Measurements from ENCODE around the gene TCN2.
"Not testable (repeated sequence)": the region's sequence is repeated elsewhere in the genome, so short reads cannot be mapped to it uniquely, and the experiment has no call there.

Gene TCN2

DNA sequence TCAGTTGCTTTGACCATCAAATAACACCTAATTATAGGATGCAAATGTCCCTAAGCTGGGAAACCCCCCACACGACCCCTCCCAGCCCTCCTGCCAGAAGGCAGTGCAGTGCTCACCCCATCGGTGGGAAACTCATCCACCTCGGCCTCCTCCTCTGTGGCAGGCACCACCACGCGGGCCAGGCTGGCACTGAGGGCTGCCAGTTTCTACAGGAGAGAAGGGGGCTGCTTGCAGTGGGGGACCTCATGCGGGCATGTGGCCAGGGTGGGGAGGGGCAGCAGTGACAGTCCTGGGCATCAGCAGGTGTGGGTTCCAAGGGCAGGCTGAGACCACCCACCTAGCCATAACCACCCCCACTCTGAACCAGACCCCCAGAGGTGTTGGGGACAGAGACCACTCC is 26.1 kb upstream of the TCN2 start:
- no peak for DNase-seq

- no peak for DNase-seq
Measured at GRCh38 chr22:30582051-30582450, 24.9 kb upstream of the TCN2 start.

DNA sequence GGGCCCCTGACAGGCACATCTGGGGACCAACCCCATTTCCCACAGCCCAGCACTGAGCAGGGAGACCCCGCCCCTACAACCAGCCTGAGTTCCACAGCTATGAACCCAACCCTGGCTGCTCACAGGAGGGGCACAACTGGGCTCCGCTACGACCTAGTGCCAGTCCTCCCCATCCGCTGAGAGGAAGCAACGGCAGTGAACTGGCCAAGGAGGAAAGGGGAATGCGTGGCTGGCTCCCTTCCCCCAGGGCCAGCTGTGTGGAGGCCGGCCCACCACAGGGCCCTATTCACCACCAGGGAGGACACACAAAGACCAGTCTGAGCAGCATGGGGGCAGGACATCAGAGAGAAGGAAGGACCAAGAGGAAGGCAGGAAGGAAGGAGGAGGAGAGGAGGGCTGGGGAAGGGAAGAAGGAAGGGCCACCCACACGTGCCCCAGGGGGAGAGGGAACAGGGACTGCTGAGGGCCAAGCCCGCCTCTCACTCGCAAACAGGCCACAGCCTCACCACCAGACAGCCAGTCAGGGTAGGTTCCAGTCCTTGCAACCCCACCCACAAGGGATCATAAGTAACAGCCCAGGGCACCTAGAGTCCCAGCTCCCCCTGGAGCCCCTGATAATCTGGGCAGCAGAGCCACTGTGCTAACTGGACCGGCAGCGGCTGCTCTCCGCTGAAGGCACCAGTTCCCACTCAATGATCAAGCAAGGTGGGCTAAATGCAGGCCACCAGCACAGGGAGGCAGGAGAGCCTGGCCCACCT is 24.0 kb upstream of the TCN2 start:
- no peak for DNase-seq

GRCh38 chr22:30584441-30584840 is 22.5 kb upstream of the TCN2 start:
- DNase-seq = no peak

GRCh38 chr22:30586414-30586813 is 20.6 kb upstream of the TCN2 start:
- no peak for DNase-seq

GRCh38 chr22:30591191-30591587 is 15.8 kb upstream of the TCN2 start:
- no peak for DNase-seq

GRCh38 chr22:30591588-30592359 is 15.2 kb upstream of the TCN2 start, which contains the start of gene PES1:
PES1 (minus strand) TSS chr22:30591910; CDS start chr22:30591833, 77 bp downstream.
- DNase-seq = peak; percentile 96

GRCh38 chr22:30592360-30592713 is 14.6 kb upstream of the TCN2 start:
- DNase-seq = not testable (repeated sequence)

DNA sequence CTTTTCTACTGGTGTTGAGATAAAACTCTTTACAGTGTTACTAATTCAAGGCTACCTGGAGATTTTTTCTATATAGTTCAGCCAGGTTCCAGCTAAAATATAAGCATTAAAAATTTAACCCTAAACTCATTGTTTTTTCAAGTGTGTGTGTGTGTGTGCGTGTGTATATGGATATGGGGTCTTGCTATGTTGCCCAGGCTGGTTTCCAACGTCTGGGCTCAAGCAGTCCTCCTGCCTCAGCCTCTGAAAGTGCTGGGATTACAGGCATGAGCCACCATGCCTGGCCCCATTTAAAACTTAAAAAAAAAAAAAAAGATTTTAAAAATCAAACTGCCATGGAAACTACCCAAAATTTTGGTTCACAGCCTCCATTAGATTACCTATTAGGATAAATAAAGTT is 10.8 kb upstream of the TCN2 start:
- no peak for DNase-seq

- DNase-seq = no peak
Measured at GRCh38 chr22:30596886-30597285, 10.1 kb upstream of the TCN2 start.

GRCh38 chr22:30598986-30599385 is 8.0 kb upstream of the TCN2 start:
- DNase-seq = no peak

DNA sequence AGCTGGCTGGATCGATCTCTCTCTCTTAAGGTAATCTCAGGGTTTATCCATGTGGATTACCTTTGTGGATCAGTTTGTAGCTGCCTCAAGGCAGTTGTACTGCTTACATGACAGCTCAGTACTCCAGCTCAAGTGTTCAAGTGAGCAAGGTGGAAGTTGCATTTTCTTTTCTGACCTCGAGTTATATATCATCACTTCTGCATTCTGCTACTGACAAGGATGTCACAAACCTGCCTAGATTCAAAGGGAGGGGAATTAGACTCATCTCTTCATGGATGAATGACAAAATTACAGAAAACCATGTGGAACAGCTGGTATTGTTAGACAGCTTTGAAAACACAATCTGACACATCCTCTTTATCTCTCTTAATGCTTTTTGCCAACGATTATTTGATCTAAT is 6.1 kb upstream of the TCN2 start:
- no peak for DNase-seq

DNA sequence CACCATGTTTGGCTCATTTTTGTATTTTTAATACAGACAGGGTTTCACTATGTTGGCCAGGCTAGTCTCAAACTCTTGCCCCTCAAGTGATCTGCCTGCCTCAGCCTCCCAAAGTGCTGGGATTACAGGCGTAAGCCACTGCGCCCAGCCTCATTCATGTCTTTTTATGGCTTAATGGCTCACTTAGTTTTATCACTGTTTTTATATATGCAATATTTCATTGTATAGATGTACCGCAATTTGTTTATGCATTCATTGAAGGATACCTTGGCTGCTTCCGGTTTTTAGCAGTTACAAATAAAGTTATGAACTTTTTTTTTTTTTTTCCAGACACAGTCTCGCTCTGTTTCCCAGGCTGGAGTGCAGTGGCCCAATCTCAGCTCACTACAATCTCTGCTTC is 5.5 kb upstream of the TCN2 start:
- no peak for DNase-seq

- peak; percentile 39 for DNase-seq
Measured at GRCh38 chr22:30602049-30602448, 4.9 kb upstream of the TCN2 start.

DNA sequence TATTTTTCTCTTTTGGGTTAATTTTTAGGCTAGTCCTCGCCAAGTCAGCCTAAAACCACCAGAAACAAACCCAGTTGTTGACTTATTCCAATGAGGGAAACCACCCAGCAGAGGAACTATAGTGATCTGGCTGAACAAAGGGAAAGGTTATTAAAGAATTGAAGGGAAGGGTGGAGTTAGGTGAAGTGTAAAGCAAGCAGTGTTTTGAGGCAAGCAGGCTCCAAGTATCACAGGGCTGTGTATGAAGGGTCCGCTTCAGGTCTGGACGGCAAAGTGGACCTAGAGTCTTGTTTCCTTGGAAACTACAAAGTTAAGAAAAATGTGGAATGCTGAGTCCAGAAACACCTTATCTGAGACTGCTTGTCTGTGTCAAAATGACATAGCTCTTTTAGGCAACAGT is 3.2 kb upstream of the TCN2 start:
- DNase-seq = no peak

- DNase-seq = no peak
Measured at GRCh38 chr22:30604723-30605122, 2.3 kb upstream of the TCN2 start.

- peak; percentile 54 for DNase-seq
Measured at GRCh38 chr22:30605449-30606110, 1.4 kb upstream of the TCN2 start.

GRCh38 chr22:30607300-30607930 is 441 bp downstream of the TCN2 start:
- DNase-seq = no peak

GRCh38 chr22:30607939-30608338 is 965 bp downstream of the TCN2 start:
- no peak for DNase-seq

- peak; percentile 78 for DNase-seq
Measured at GRCh38 chr22:30609260-30610185, 2.5 kb downstream of the TCN2 start.

- no peak for DNase-seq
Measured at GRCh38 chr22:30610299-30610698, 3.3 kb downstream of the TCN2 start.

GRCh38 chr22:30611197-30611596 is 4.2 kb downstream of the TCN2 start:
- no peak for DNase-seq

All from activated CD4-positive, alpha-beta T cell treated with anti-CD3 and anti-CD28 coated beads, Interleukin-2, Interleukin-6, amounts not matched to agents 100 ng/mL and 50 ng/mL, durations not matched to agents 16 hours and 8 hours (primary cell).